HL-60/S4 (cell line): ENCODE data around the gene SYT8.
"Not testable (repeated sequence)": the region's sequence is repeated elsewhere in the genome, so short reads cannot be mapped to it uniquely, and the experiment has no call there.

ENCODE experiments used
- in situ Hi-C: fragments of 300-500 bp; cut with MboI; formaldehyde crosslinking; loops from 2 replicates; pipeline ENCODE4 v1.14.3; 2022; ENCODE audit warnings: low sequenced_read_pairs

Gene SYT8, protein sequence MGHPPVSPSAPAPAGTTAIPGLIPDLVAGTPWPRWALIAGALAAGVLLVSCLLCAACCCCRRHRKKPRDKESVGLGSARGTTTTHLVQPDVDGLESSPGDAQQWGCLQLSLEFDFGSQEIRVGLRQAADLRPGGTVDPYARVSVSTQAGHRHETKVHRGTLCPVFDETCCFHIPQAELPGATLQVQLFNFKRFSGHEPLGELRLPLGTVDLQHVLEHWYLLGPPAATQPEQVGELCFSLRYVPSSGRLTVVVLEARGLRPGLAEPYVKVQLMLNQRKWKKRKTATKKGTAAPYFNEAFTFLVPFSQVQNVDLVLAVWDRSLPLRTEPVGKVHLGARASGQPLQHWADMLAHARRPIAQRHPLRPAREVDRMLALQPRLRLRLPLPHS

GRCh38 chr11:1834779-1835670, at the start of gene SYT8:
Gene SYT8, plus strand, starts transcription at chr11:1834990. Its CDS starts 116 bp downstream, at chr11:1835106.
- in situ Hi-C loops, result loop anchor here (10.0 to 25.0 kb wide), 2 partner anchors 140 to 327 kb away; partner anchors contain the start of genes INS, KRTAP5-6 and TH

DNA sequence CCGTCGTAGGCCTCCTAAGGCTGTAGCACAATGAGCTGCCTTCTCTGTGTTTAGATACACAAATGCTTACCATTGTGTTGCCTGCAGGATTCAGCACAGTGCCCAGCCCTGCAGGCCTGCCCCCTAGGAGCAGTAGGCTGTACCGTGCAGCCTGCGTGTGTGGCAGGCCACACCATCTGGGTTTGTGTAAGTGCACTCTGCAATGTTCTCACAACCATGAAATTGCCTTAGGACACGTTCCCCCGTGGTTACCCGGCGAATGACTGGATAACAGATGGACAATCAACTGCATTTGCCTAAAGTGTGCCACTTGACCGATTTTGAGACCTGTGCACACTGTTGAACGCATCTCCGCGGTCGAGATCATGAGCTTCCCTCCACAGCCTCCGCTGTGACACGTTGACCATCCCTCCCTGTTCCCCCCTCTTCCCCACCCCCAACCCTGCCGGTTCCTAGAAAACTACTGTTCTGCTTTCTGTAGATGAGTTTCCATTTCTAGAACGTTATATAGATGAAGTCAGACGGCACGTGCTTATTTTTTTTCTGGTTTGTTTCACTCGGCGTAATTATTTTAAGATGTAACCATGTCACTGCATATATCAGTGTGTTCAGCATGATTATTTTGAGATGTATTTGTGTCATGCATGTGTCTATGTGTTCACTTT, 48.9 kb upstream of the SYT8 start:
- in situ Hi-C loops, result no loop called here

DNA sequence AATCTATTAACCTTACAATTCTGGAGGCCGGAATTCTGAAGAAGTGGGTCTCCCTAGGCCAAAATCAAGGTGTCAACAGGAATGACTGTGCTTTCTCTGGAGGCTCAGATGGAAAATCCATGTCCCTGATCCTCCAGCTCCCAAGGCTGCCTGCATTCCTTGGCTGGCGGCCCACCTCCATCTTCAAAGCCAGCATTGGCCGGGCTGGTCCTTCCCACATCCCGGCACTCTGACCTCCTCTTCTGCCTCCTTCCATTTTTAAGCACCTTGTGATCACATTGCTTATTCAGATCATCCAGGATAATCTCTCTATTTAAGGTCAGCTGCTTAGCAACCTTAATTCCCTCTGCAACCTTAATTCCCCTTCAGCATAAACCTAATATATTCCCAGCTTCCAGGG, 48.3 kb upstream of the SYT8 start:
- in situ Hi-C loops, result no loop called here

DNA sequence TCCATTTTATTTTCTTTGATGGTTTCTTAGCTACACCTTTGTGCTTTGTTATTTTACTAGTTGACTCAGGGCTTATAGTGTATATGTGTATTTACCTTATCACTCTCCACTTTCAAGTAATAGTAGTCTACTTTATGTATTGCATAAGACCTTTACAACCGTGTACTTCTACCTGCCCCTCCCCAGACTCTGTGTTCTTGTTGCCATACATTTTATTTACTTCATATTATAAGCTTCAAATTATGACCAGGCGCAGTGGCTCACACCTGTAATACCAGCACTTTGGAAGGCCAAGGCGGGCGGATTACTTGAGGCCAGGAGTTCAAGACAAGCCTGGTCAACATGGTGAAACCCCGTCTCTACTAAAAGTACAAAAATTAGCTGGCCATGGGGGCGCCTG, 42.9 kb upstream of the SYT8 start:
- in situ Hi-C loops, result no loop called here

DNA sequence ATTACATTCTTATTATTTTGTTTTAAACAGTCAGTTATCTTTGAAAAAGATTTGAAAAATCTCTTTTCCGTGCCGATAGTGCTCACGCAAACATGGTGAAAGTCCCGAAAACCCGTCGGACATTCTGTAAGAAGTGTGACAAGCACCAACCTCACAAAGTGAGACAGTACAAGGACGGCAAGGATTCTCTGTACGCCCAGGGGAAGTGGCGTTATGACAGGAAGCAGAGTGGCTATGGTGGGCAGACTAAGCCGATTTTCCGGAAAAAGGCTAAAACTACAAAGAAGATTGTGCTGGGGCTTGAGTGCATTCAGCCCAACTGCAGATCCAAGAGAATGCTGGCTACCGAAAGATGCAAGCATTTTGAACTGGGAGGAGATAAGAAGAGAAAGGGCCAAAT, 42.3 kb upstream of the SYT8 start:
- in situ Hi-C loops, result no loop called here

GRCh38 chr11:1793081-1793480, 41.7 kb upstream of the SYT8 start:
- in situ Hi-C loops, result no loop called here

- in situ Hi-C loops, result no loop called here
Observed at GRCh38 chr11:1796413-1797011, 38.3 kb upstream of the SYT8 start.

DNA sequence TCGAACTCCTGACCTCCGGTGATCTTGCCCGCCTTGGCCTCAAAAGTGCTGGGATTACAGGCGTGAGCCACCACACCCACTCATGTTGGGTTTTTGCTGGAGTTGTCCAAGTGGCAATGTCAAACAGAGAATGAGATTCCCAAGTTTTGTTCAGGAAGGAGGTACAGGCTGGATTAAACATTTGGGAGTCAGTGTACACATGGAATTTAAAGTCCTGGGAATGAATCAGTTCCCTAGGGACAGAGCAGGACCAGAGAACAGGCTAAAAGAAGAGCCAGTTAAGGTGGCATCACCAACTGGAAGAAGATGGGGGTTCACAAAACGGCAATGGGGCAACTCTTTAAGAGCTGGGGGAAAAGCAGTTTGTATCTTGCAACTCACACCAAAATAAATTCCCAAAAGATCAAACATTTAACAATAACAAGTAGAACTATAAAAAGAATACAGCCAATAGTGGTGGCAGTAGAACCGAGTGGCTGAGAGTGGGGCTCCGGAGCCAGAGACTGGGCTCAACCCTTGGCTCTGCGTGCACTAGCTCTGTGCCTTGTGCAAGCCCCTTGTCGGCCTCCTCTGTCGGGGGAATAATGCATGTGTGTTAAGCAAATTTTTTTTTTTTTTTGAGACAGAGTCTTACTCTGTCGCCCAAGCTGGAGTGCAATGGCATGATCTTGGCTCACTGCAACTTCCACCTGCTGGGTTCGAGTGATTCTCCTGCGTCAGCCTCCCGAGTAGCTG, 37.2 kb upstream of the SYT8 start:
- in situ Hi-C loops, result no loop called here

DNA sequence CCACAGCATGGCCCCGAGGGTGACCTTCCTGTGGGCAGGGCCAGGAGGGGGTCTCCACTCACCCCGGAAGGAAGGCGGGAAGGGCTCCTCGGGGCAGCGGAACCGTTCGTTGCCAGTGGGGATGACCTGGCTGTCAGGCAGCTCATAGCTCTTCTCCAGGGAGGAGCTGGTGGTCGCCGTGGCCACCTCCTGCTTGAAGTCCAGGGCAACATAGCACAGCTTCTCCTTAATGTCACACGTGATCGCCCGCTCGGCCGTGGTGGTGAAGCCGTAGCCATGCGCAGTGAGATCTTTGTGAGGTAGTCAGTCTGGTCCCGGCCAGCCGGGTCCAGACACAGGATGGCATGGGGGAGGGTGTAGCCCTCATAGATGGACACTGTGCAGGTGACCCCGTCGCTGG, 31.5 kb upstream of the SYT8 start:
- in situ Hi-C loops, result no loop called here

DNA sequence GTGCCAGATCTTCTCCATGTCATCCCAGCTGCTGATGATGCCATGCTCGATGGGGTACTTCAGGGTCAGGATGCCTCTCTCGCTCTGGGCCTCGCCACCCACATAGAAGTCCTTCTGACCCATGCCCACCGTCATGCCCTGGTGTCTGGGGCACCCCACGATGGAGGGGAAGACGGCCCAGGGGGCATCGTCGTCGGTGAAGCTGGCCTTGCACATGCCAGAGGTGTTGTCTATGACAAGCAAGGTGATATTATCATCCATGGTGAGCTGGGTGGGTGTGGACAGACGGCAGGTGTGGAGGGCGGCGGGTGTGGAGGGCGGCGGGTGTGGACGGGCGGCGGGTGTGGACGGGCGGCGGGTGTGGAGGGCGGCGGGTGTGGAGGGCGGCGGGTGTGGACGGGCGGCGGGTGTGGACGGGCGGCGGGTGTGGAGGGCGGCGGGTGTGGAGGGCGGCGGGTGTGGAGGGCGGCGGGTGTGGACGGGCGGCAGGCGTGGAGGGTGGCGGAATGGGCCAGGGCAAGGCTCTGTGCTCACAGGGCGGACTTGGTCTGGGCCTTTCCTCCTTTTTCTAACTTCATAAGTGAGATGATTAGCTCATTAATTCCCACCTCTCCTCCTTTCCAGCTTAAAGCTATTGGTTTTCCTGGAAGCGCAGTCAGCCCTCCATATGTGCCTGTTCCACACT, 30.8 kb upstream of the SYT8 start:
- in situ Hi-C loops, result not testable (repeated sequence)

- in situ Hi-C loops, result no loop called here
Observed at GRCh38 chr11:1805525-1805924, 29.3 kb upstream of the SYT8 start.

DNA sequence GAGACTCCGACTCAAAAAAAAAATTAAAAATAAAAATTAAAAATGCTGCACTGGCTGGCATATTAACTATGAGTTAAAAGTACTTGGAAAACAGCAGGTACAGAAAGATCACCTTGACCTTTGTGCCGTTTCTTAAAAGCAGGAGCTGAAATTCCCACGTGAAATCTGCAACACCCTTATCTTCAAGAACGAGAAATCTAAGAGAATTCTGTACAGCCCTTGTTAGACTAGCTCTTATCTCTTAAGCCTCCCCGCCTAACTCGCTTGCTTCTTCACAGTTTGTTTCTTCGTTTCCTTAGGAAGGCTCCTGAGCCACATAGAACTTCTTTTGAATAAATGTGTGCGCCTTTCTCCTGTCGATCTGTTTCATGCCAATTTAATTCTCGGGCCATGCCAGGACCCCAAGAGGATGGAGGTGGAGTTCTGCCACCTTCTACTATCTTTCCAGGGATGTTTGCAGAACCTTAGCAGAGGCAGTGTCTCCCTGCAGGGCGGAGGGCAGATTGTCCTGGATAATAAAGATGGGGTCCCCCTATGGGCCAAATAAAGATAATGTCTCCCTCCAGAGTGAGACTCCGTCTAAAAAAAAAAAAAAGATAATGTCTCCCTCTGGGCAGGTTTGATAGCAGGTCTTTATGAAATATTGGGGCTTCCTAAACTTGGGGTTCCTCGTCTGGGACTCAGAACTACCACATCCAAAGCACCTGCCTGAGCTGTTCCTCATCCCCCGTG, 27.4 kb upstream of the SYT8 start:
- in situ Hi-C loops, result no loop called here

DNA sequence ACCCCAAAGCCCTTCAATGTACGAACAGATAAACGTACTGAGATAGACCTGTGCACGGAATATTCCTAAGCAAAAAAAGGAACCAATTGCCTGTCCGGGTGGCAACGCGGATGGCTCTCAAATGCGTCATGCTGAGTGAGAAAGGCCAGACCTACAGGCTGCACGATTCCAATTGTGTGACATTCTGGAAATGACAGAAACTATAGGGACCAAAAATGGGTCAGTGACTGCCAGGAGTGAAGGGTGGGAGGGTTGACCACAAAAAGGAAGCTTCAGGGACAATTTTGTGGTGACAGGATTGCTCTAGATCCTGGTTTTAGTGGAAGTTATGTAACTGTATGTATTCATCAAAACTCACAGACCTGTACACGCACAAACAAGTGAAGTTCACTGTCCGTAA, 24.0 kb upstream of the SYT8 start:
- in situ Hi-C loops, result no loop called here

GRCh38 chr11:1812274-1812673, 22.5 kb upstream of the SYT8 start:
- in situ Hi-C loops, result no loop called here

DNA sequence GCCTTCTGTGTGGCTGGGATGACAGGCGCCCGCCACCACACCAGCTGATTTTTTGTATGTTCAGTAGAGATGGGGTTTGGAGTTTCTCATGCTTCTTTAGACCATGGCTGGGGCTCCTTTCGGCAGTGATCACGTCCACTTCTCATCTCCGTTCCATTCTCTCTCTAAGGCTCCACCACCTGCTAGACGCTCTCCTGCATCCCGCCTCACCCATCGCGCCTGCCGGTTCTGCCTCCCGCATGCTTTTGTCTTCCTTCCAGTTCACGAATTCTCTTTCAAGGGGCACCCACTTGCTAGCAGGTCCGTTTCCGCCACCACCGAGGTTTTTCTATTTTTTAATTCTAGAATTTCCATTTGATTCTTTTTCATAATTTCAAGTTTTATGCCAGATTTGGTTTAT, 22.0 kb upstream of the SYT8 start:
- in situ Hi-C loops, result no loop called here

DNA sequence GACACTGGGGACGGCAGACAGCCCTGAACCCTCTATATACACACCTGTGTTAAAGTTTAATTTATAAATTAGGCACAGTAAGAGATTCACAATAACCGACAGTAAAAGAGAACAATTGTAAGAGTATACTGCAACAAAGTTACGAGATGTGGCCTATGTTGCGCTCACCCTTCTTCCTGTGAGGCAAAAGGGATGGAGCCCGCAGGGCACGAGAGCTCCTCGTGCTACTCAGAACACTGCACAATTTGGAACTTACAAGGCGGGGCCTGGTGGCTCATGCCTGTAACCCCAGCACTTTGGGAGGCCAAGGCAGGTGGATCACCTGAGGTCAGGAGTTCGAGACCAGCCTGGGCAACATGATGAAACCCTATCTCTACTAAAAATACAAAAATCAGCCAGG, 21.4 kb upstream of the SYT8 start:
- in situ Hi-C loops, result not testable (repeated sequence)

DNA sequence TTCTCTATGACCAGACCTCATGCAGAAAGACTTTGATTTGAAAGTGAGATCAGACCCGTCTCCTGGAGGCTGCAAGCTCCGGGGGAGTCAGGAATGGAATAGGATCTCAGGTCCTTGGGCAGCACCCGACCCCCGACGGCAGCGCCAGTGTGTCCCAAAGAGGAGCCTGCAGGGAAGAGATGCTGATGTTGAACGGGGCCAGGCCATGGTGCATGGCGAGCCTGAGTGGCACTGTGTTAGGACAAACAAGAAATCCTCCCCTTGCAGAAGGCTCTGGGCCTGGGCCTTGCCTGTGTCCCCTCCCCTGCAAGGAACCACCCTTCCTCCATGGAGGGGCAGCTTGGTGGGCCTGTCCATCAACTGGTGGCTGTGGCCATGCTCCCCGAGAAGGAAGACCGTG, 20.1 kb upstream of the SYT8 start:
- in situ Hi-C loops, result no loop called here

DNA sequence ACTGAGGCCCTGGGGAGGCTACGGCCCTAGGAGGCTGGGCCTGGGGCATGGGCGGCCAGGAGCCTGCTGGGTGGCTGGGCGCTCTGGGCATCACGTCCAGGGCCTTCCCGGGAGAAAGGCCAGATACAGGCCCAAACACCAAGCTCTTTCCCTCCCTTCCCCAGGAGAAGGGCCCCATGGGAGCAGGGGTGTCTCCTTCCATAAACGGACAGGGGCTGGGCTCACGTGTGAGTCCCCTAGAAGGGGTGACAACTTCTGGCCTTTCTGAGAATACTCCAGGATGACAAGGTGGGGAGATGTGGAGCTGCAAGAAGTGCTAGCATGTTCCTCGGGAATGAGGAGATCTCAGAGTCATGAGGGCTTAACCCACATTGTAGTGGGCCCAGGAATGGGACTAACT, 19.5 kb upstream of the SYT8 start:
- in situ Hi-C loops, result no loop called here

- in situ Hi-C loops, result no loop called here
Observed at GRCh38 chr11:1815751-1816150, 19.0 kb upstream of the SYT8 start.
